ENCODE results near the gene SUN1. TPM values are rescaled to one million over a fixed set of nuclear protein-coding genes. Genes with fewer than 3 reads are reported as not detected.

The SUN1 gene
- total and polyA plus RNA-seq, 2 donors (not counting 3 experiments of a cell fraction or from before 2014, with no cell fraction given) = 158 to 410 TPM

GRCh38 chr7:861222-861621 lies 28.9 kb downstream of the SUN1 start:
- dilution Hi-C loops (cut with MboI; ENCODE audit: extremely low pct_ligation_motif_present, low sequenced_read_pairs) = no loop called here
- peaks cover 9 to 34% of the 10 kb centered on the region in 2 experiments for H3K36me3 ChIP-seq (ENCODE audit: control insufficient read depth in 2 of 2, extremely low read depth in 1 of 2, insufficient read depth in 2 of 2, low read length in 2 of 2)

More at GRCh38 chr7:861222-861621, 28.9 kb downstream of the SUN1 start:
- Histone ChIP-seq H2AFZ (ENCODE audit: low read depth, low read length) (no peak overlapping the region), H3K4me2 (ENCODE audit: insufficient read depth, low read length) (no peak overlapping the region), H3K79me2 (ENCODE audit: control insufficient read depth, insufficient read depth, low read length) (no peaks in the 10 kb centered on the region), H3K27me3 (ENCODE audit: control insufficient read depth in 2 of 2, insufficient read depth in 2 of 2, low read length in 2 of 2) (no peaks in the 10 kb centered on the region), H3K9me1 (replicated peaks; ENCODE audit: control insufficient read depth, extremely low read depth, insufficient read depth, low read length) (no peaks in the 10 kb centered on the region), H3K9ac (replicated peaks; ENCODE audit: extremely low read depth, insufficient read depth, low read length) (no peak overlapping the region), H3K9me3 (replicated peaks; ENCODE audit: control insufficient read depth, insufficient read depth, low read length) (no peaks in the 10 kb centered on the region), H3K27ac (ENCODE audit: insufficient read depth, low read depth, low read length) (no peak overlapping the region), H3K4me3 (replicated peaks in 1 of 3; ENCODE audit: insufficient read depth in 1 of 3, low read depth in 1 of 3, low read length in 3 of 3) (no peak overlapping the region), H3K4me1 (ENCODE audit: control insufficient read depth, extremely low read depth, insufficient read depth, low read length) (no peaks in the 10 kb centered on the region), H4K20me1 (replicated peaks; ENCODE audit: control insufficient read depth, extremely low read depth, insufficient read depth, low read length) (no peaks in the 10 kb centered on the region)
- FAIRE-seq (no peak), DNase-seq (ENCODE audit: low read depth, low spot score) (no peak)
- no TSS peak for BruUV-seq (replicated peaks)
- TF ChIP-seq FOS (IDR thresholded peaks at IDR 0.05; ENCODE audit: borderline replicate concordance, insufficient read depth, low read length) (no peak), GATA2 (IDR thresholded peaks at IDR 0.05; ENCODE audit: insufficient read depth, insufficient read length, low read depth, low read length) (no peak), CTCF (IDR thresholded peaks at IDR 0.05; ENCODE audit: extremely low read depth in 1 of 2, insufficient read depth in 1 of 2, low read depth in 1 of 2, low read length in 2 of 2) (no peak), JUN (IDR thresholded peaks at IDR 0.05; ENCODE audit: borderline replicate concordance, insufficient read depth, insufficient read length, low read depth) (no peak), POLR2A (IDR thresholded peaks at IDR 0.05; ENCODE audit: low read depth, low read length) (no peak), MAX (IDR thresholded peaks at IDR 0.05; ENCODE audit: insufficient read depth, insufficient read length) (no peak), EZH2 (IDR thresholded peaks at IDR 0.05; ENCODE audit: borderline replicate concordance, low read depth, low read length, severe bottlenecking) (no peak), POLR2AphosphoS5 (IDR thresholded peaks at IDR 0.05; ENCODE audit: insufficient read depth, low read depth, low read length) (no peak), MYC (IDR thresholded peaks at IDR 0.05; ENCODE audit: low read depth, low read length) (no peak)
- POLR2A ChIA-PET = no interaction called here
- intact Hi-C loops (cut with micrococcal nuclease) = no loop called here
- CTCF ChIA-PET = interaction anchor here (2.1 kb wide), 1 partner anchor 12 kb away, joined by 11 read pairs; no protein-coding TSS in a partner anchor

Measured in endothelial cell of umbilical vein (primary cell).